SHP77 (cell line): Measurements from ENCODE around the gene KLHL6.

Source experiments
- DNase-seq, 2 experiments: peaks; one replicate each; lab custom pipeline; 2025; lab: John Stamatoyannopoulos, UW

Gene KLHL6

DNA sequence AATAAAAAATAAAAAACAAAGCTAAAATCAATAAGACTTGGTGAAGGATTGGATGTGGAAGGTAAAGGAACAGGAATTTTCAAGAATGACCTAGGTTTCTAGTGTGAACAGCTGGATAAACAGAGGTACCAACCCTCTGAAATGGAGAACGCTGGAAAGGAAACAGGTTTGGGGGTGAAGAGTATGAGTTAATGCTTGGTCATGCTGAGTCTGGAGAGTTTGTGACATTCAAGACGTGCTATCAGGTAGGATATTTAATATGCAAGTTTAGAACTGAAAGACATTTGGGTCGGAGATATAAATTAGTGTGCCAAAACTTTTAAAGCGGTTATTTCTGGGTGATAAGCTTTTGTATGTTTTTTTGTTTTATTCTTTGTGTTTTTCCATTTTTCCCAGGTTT, 11.4 kb upstream of the KLHL6 start:
- no peak for DNase-seq

DNA sequence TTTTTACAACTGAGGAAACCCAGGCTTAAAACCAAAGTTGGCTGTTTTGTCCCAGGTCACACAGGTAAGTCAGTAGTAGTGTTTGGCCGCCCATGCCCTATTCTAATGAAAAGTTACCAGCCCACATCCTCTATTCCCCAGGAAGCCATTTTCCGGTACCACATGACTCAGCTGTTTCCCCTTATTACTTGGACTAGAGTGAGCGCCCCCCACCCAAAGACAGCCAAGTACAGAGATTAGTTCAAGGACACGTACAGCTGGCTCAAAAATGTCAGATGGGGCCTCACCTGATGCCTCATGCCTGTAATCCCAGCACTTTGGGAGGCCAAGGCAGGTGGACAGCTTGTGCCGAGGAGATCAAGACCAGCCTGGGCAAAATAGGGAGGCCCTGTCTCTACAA, 8.5 kb upstream of the KLHL6 start:
- no peak for DNase-seq

DNA sequence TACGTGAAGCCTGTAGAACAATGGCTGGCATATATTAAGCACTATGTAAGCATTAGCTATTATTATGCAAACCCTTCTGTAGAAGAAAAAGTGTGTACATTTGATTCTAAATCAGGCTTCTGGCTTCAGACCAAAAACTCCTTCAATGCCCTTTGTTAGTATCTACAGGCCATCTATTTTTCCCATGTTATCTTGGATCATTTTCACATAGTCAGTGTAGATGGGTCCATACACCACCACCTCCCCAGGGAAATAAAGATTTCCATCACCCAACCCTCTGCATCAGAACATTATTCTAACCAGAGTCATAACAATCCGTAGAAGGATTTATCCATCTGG, 8.0 kb upstream of the KLHL6 start:
- no peak for DNase-seq

DNA sequence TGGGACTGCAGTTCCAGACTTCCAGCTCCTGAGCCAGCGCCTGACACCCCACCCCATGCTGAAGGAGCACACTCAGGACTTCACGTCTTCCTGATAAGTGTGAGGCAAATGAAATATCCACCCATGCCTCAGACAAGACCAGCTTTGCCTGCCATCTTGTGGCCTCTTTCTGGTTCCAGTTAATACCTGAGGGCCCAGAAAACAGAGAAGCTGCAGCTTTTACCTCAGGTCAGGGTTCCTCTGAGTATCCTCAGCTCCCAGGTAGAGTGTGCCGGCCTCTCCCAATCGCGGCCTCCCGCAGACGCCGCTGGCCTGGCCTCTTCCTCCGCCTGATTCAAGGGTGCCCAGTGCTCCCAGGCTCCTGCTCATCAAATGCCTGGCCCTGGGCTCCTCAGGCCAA, 5.1 kb upstream of the KLHL6 start:
- DNase-seq: no peak

DNA sequence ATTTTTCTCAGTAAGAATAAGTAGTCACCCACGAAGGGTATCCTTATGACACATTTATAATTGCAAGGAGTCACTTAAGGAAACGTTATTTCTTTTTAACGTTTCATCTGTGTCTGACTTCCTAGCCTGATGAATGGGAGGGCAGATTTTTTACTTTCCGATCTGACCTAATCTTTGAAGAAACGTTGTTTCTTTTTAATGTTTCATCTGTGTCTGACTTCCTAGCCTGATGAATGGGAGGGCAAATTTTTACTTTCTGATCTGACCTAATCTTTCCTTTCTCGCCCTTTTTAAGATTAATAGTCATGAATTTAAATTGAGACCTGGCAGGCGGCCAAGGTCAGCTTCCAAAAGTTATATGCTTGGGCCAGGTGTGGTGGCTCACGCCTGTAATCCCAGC, 3.0 kb upstream of the KLHL6 start:
- DNase-seq: no peak

DNA sequence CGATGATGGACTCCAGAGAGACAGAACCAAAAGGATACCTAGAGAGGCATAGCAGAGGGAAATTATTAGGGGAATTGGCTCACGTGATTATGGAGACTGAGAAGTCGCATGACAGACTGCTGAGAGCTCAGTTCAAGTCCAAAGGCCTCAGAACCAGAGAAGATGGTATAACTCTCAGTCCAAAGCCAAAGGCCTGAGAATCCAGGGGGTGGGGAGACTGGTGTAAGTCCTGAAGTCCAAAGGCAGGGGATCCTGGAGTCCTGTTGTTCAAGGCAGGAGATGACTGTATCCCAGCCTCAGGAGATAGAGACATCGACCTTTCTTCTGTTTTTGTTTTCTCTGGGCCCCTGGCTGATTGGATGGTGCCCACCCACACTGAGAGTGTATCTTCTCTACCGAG, 1.2 kb upstream of the KLHL6 start:
- no peak for DNase-seq

DNA sequence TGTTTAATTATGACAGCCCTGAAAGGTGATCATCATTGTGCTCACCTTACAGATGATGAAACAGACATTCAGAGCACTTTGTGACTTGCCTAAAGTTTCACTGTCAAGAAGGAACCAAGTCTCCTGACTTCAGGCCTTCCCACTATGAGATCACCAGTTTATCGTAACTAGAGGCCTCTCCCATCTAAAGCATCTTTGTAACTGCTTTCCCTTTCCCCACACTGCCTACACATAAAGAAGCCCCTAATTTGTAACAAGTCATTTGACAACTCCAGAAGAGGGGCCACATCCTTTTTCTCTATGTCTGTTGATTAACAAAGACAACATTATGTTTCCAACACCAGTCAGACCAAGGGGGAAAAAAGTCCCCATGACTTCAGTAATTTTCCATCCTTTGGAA, 1.1 kb downstream of the KLHL6 start:
- no peak for DNase-seq

DNA sequence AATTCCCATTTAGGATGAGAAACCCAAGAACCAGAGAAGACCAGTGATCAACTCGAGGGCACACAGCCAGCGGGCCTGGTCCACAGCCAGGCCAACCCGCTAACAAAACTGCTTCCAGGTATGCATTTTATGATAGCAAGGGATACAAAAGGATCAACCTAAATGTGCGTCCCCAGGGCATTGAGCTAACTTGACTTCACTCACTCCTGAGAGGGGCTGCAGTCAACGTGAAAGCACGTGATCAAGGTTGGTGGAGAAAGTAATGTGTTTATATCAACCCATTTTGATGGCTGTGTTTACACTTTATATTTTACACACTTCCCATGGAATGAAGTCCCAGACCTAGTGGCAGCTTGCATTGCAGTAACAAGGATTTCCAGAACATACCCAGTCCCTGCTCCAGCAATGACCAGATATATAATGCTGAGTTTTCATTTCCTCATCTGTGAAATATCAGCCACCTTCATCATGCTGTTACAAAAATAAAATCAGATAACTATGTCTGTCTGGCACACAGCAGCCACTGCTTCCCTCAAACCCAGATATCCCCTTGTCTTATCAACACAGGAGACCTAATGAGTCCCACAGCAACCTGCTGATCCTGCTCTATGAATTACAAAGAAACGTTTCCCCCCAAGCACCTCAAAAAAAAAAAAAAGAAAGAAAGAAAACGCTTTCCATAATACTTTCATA, 2.0 kb downstream of the KLHL6 start:
- DNase-seq: no peak

DNA sequence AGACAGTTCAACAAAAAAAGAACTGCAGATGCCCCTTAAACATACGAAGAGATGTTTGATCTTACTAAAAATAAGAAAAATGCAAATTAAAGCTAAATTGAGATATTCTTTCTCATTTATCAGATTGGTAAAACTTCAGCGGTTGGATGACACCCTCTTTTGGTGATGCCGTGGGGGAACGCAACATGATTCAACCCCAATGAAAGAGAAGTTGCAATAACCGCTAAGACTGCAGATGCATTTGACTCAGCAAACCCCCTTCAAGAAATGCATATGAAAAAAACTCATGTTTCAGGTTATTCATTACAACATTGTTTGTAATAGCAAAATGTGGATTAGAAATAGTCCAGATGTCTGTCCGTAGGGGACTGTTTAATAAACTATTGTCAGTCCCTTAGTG, 3.6 kb downstream of the KLHL6 start:
- no peak for DNase-seq

DNA sequence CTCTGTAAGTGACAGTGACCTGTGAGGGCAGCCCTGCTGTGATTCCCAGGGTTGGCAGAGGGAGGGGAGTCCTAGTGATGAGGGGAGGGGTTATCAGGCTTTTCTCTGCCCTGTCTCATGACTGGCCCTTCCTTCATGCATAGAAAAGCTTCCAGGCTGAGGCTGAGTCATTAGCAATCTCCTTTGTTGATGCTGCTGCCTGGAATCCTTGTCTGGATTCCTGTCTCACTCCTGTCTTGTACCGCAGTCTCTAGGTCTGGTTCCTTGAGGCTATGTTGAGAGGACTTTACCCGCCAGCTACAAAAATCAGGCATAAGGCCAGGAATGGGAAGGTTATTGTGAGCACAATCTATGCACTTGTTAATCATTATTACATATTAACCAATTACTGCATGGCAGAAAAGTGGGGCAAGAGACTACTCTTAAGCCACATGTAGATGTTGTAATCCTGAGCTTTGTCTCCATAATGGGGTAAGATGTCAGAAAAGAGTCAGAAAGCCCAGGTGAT, 7.2 kb downstream of the KLHL6 start:
- no peak for DNase-seq

DNA sequence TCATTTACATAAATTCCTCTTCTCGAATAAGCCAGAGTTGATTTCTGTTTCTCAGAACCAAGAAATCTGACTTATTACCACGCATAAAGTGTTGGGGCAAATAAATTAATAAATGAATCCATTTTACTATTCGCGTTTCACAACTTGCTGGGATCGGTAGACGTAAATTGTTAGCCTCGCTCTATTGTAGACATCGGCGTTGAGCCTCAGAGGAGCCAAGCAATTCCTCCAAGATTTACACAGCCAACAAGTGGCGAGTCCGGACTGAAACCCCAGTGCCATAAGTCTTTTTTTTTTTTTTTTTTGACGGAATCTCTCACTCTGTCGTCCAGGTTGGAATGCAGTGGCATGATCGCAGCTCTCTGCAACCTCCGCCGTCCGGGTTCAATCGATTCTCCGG, 8.9 kb downstream of the KLHL6 start:
- no peak for DNase-seq

DNA sequence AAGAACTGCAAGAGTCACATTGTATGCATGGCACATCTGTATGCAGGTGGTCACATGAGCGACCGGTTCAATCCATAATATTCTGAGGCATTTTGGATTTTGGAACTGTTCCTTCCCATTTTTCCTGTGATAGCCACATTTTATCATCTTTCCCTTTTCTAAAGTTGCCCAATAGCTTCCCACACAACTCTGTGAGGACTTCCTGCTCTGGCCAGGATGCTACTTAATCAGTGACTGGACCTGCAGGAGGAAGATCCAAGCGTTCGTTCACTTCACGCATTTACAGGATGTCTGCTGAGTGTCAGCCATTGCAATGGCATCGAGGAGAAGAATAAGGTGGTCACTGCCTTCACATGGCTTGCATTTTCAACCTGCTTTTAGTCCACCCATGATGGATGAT, 9.8 kb downstream of the KLHL6 start:
- no peak for DNase-seq

DNA sequence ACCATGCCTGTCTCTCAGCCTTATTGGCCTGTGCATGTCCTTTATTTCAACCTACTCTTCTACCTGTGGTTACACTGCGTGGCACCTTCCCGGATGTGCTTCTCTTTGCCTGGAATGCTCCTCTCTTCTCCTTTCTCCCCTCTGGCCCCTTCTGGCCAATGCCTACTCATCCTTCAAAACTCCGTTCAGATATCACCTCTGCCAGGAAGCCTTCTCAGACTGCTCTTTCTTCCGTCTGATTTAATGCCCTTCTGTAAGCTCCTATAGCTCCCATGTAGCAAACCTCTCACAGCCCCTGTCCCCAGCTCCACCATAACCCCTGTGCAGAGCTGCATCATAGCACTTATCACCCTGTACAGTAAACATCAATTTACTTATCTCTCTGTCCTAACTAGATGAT, 13.2 kb downstream of the KLHL6 start:
- DNase-seq: no peak

DNA sequence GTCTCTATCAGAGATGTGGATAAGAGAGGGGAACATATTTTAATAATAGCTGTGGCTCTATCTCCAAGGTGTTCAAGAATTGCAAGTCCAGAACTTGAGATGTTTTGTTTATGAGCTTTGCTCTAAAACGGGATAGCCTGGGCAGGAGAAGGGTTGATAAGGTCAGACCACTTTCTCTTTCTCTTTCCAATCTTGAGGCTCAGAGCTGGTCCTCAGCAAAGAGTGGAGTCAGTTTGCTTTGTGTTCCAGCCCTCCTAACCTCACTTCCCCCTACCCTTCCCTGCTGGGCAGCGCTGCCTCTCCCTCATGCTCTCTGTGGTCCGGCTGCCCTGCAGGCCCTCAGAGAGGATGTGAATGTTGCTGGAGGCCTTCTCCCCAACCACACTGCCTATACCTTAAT, 13.8 kb downstream of the KLHL6 start:
- DNase-seq: no peak

DNA sequence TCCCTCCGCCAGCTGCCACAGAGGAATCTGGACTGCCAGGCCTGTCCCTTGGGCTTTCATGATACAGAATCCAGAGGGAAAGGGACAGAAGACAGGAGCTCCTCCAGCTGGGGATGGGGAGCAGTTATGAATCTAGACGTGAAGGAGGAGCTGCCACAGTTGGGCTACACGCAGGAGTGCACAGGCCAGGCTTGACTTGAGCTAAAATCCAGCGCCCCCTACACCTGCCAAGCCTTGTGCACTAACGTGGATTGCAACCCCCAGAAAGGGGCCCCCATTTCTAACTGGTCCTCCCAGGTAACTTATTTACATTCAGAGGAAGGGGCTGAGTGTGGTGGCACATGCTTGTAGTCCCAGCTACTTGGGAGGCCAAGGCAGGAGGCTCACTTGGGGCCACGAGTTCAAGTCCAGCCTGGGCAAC, 14.3 kb downstream of the KLHL6 start:
- DNase-seq: no peak

DNA sequence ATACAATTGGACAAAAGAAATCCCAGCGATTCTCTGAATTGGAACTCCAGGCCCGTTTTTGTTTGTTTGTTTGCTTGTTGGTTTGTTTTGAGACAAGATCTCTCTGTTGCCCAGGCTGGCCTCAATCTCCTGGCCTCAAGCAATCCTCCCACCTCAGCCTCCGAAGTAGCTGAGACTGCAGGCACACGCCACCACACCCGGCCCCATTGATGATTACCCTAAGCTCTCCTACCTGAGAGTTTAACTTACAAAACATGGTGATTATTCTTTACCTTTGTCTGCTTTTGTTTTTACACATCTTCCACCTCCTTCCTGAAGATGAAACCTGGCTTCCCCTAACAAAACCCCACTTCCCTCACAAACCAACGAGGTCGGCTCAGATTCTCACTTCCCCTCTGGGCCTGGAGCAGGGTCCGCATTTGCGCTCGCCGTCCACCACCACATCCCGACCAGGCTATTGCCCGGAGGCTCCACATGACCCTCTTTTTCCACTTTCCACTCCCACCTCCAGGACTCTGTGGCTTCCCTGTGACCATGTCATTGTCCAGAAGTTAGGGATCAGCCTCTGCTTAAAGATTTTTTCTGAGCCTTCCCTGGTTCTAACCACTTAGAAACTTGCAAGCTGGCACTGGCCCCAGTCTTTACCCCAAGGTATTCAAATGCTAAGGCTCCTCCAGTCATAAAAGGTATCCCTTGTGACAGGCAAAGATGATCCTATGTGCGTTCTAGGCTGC, 14.8 kb downstream of the KLHL6 start:
- DNase-seq: no peak

DNA sequence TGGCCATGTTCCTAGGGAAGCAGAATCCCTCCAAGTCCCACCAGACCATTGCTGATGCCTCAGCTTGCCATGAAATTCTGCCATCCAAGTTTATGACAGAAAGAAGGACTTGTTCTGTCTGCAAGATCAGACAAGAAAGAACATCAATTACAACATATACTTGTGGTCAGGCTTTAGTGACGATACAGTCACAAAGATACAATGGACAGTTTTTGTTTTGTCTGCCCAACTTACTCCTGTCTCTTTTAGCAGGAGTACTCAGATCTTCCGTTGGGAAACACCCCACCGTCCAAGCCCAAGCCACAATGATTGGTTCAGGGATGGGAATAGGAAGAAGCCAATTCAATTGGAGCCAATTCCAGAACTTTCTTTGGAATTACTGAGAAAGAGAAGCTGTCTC, 15.7 kb downstream of the KLHL6 start:
- no peak for DNase-seq

DNA sequence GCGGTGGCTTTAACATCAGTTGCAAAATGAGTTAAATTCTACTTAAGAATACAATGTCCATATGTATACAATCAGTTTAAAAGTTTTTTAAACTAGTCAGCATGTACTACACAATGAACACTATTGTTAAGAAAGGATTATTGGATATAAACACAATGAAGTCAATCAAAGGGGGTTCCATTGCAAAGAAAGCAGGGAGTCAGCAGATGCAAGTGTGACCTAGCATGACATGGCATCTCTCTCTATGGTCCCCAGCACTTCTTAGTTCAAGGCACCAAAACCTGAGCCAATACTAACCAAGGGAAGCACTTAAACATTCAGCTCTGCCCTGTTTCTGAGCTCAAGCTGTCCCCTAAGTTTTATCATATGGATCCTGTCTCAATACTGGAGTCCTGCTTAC, 17.0 kb downstream of the KLHL6 start:
- no peak for DNase-seq

DNA sequence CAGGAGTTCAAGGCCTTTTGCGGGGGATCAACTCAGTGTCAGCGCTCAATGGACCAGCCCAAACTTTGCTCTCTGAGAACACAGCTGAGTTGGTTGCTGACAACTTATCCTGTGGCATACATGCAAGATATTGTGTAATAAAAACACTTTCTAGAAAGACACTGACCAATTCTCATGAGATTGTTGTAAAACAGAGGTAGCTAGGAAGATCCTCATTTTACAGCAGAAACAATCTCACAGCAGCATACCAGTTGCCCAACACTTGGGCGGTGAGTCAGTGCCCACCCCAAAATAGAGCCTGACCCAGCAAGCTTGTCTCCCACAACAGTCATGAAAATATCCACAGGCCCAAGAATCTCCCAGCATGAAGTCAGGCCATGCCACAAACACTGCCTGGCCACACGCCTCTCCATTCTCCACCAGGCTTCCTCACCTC, 18.2 kb downstream of the KLHL6 start:
- no peak for DNase-seq

DNA sequence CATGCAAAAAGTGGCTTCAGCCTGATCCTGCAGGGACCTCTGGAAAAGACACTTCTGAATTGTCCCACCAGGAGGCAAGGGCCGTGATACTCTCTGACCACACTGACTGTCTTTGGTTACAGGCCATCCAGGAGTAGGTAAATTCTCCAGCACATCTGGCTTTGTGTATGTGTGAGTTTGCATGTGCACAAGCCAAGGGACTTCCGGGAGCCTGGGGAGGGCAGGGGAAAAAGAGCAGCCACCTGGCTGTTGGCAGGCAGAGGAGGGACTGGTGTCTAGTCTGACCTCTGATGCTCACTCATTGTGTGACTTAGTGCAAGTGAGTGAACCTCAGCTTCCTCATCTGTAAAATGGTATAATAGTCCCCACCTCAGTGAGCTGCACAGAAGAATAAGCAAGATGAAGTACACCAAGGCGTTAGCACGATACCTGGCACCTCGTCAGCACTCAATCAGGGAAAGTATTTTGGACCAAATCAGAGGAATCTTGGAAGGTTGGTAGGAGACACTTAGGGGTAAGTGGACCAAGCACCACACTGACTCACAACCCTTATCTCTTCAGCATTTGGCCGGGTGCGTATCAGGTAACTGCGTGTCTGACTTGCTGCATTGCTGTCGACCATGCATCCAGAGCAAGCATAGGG, 19.1 kb downstream of the KLHL6 start:
- no peak for DNase-seq

DNA sequence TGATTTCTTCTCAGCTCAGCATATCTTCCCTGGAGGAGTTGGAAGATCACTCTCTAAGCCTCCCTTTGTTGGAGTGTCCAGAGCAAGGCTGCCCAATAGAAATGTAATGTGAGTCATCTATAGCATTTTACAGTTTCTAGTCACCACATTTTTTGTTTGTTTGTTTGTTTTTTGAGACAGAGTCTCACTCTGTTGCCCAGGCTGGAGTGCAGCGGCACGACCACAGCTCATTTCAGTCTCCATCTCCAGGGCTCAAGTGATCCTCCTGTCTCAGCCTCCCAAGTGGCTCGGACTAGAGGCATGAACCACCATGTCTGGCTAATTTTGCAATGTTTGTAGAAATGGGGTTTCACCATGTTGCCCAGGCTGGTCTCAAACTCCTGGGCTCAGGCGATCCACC, 21.3 kb downstream of the KLHL6 start:
- DNase-seq: no peak

DNA sequence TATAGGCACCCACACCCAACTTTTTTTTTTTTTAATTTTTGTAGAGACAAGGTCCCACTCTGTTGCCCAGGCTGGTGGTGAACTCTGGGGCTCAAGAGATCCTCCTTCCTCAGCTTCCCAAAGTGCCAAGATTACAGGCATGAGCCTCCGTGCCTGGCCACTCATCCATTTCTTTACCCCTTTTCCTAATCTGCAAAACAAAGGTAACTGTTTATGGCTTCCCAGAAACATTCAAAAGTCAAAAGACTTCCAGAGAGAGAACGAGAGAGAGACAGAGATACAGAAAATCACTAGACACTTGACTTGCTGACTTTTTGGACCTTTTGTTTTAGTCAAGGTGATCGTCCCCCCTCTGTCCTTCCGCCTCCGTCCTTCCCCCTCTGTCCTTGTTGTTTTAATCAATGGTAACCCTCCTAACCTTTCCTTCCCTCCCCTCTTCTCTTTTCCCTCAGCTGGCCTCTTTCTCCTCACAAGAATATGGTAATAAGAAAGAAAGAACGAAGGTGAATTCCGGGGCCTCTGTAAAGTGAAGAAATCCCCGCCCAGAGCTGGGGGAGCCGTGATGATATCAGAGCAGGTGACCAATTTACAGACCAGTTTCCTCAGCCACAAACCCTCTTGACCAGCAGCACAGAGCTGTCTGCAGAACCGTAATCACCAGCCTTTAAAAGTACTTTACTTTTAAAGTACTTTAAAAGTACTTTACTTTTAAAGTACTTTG, 21.9 kb downstream of the KLHL6 start:
- DNase-seq: no peak
